GM23338 (cell line): ENCODE results near the gene SLC7A5. TPM values are rescaled to one million over a fixed set of nuclear protein-coding genes. Genes with fewer than 3 reads are reported as not detected.

Experiments used
- ATAC-seq: fragments of 200-7000 bp; cut with Tn5 transposase; 3 replicates; pipeline ENCODE4 v1.9.1; 2020
- DNase-seq: peaks from one replicate; pipeline ENCODE4 v3.0.0-alpha.2; 2015; ENCODE audit warnings: low spot score
- H2AFZ ChIP-seq: fragments of 200-600 bp; sonication (generic); 2 replicates; pipeline ENCODE4 v1.8.0; 2016; ENCODE audit warnings: antibody characterized with exemption, mild to moderate bottlenecking, moderate library complexity
- H3F3A ChIP-seq: fragments of 200-600 bp; sonication (generic); replicated peaks from 2 replicates; pipeline ENCODE4 v1.8.0; 2017; ENCODE audit warnings: antibody characterized with exemption, mixed run types, low read depth
- H3K27ac ChIP-seq: fragments of 200-600 bp; sonication (generic); 2 replicates; pipeline ENCODE4 v1.6.1; 2016; ENCODE audit warnings: low read depth
- H3K27me3 ChIP-seq: fragments of 200-600 bp; sonication (generic); 2 replicates; pipeline ENCODE4 v1.8.0; 2016; ENCODE audit warnings: mild to moderate bottlenecking, mixed run types, moderate library complexity; ENCODE audit not compliant: insufficient read depth
- H3K36me3 ChIP-seq: fragments of 200-600 bp; sonication (generic); 2 replicates; pipeline ENCODE4 v1.8.0; 2016; ENCODE audit warnings: mild to moderate bottlenecking; ENCODE audit not compliant: insufficient read depth
- H3K4me1 ChIP-seq: fragments of 200-600 bp; sonication (generic); 2 replicates; pipeline ENCODE4 v1.8.0; 2016; ENCODE audit warnings: mild to moderate bottlenecking, moderate library complexity; ENCODE audit not compliant: insufficient read depth
- H3K4me2 ChIP-seq: fragments of 200-600 bp; sonication (generic); 2 replicates; pipeline ENCODE4 v1.7.1; 2017; ENCODE audit warnings: mixed run types
- H3K4me3 ChIP-seq: fragments of 200-600 bp; sonication (generic); 2 replicates; pipeline ENCODE4 v1.6.1; 2016; ENCODE audit warnings: mixed run types
- H3K79me2 ChIP-seq: fragments of 200-600 bp; sonication (generic); replicated peaks from 2 replicates; pipeline ENCODE4 v1.8.0; 2017; ENCODE audit warnings: mild to moderate bottlenecking; ENCODE audit not compliant: insufficient read depth
- H3K9me2 ChIP-seq: fragments of 200-600 bp; sonication (generic); 2 replicates; pipeline ENCODE4 v1.8.0; 2017; ENCODE audit not compliant: insufficient read depth
- H4K20me1 ChIP-seq: fragments of 200-600 bp; sonication (generic); replicated peaks from 2 replicates; pipeline ENCODE4 v1.8.0; 2017; ENCODE audit warnings: mild to moderate bottlenecking; ENCODE audit not compliant: insufficient read depth
- H3K27ac Mint-ChIP-seq: 2 replicates; pipeline ENCODE4 v1.8.0; 2020; ENCODE audit warnings: inconsistent platforms, mild to moderate bottlenecking, moderate library complexity, mixed read lengths
- H3K27me3 Mint-ChIP-seq: 3 replicates; pipeline ENCODE4 v1.8.0; 2022; ENCODE audit warnings: low read depth, mild to moderate bottlenecking, moderate library complexity, mixed read lengths, inconsistent platforms; ENCODE audit not compliant: insufficient read depth, poor library complexity
- H3K36me3 Mint-ChIP-seq: 3 replicates; pipeline ENCODE4 v1.8.0; 2021; ENCODE audit warnings: low read depth, mild to moderate bottlenecking, inconsistent platforms, moderate library complexity, mixed read lengths
- H3K4me1 Mint-ChIP-seq: 3 replicates; pipeline ENCODE4 v1.8.0; 2020; ENCODE audit warnings: mild to moderate bottlenecking, inconsistent platforms, mixed read lengths
- H3K4me3 Mint-ChIP-seq: 3 replicates; pipeline ENCODE4 v1.8.0; 2021; ENCODE audit warnings: moderate library complexity, mild to moderate bottlenecking, inconsistent platforms, mixed read lengths
- H3K9me3 Mint-ChIP-seq: 3 replicates; pipeline ENCODE4 v1.8.0; 2020; ENCODE audit warnings: moderate library complexity, mild to moderate bottlenecking, inconsistent platforms, mixed read lengths
- CREB1 ChIP-seq: fragments of 250-450 bp; sonication (Bioruptor Pico); IDR thresholded peaks from 2 replicates; pipeline ENCODE4 v1.5.0; 2020; ENCODE audit warnings: low read depth, mild to moderate bottlenecking, moderate library complexity
- ETS1 ChIP-seq: IDR thresholded peaks from 2 replicates; pipeline ENCODE4 v1.6.1; 2016; ENCODE audit warnings: antibody characterized with exemption
- EZH2 ChIP-seq: fragments of 200-600 bp; sonication (generic); IDR thresholded peaks from one replicate; pipeline ENCODE4 v1.8.0; 2017; ENCODE audit warnings: antibody characterized with exemption, mild to moderate bottlenecking, low read depth; ENCODE audit not compliant: unreplicated experiment
- EZH2phosphoT487 ChIP-seq: fragments of 200-600 bp; sonication (generic); IDR thresholded peaks from one replicate; pipeline ENCODE4 v1.8.1; 2018; ENCODE audit warnings: antibody characterized with exemption; ENCODE audit not compliant: unreplicated experiment
- JUNB ChIP-seq: IDR thresholded peaks from one replicate; pipeline ENCODE4 v1.6.1; 2016; ENCODE audit warnings: antibody characterized with exemption; ENCODE audit not compliant: unreplicated experiment
- POLR2AphosphoS5 ChIP-seq: IDR thresholded peaks from 2 replicates; pipeline ENCODE4 v1.6.1; 2016; ENCODE audit warnings: antibody characterized with exemption, low read depth
- REST ChIP-seq: IDR thresholded peaks from one replicate; pipeline ENCODE4 v1.6.1; 2018; ENCODE audit warnings: antibody characterized with exemption; ENCODE audit not compliant: unreplicated experiment
- ZNF114 ChIP-seq: fragments of 250-450 bp; sonication (Bioruptor Pico); IDR thresholded peaks from 2 replicates; pipeline ENCODE4 v1.5.0; 2020; ENCODE audit warnings: mild to moderate bottlenecking, moderate library complexity
- ZNF462 ChIP-seq: fragments of 250-450 bp; sonication (Bioruptor Pico); IDR thresholded peaks from 2 replicates; pipeline ENCODE4 v1.5.0; 2020; ENCODE audit warnings: mild to moderate bottlenecking, moderate library complexity
- polyA plus RNA-seq: library from polyadenylated mRNA; unstranded; fragments of >200 nt; fragmentation: Nextera tagmentation; extraction: Ambion mirVana; gene quantifications from 2 replicates; pipeline ENCODE4 v1.2.1, GENCODE V29; 2016
- total RNA-seq: library from RNA; depleted of rRNA; stranded (reverse); fragments of >200 nt; shearing (Covaris generic); gene quantifications from 2 replicates; pipeline ENCODE4 v1.2.3, GENCODE V29; 2014

SLC7A5 gene
- total and polyA plus RNA-seq, 2 experiments from 2014 or later = 107 to 386 TPM

- Histone ChIP-seq H3K36me3 (peaks cover 18% of the 10 kb centered on the region; the same call in 1 of the 2 replicates), H3F3A (peaks cover 18% of the 10 kb centered on the region; the same call in 1 of the 2 replicates), H2AFZ (no peak overlapping the region), H3K4me1 (peaks cover 22% of the 10 kb centered on the region), H3K79me2 (no peaks in the 10 kb centered on the region), H4K20me1 (peaks cover 5% of the 10 kb centered on the region), H3K27me3 (no peaks in the 10 kb centered on the region), H3K9me2 (no peaks in the 10 kb centered on the region), H3K4me2 (0 out of 2 replicates have a peak overlapping the region, but pooled peaks have one; percentile 32), H3K27ac (0 out of 2 replicates have a peak overlapping the region, but pooled peaks have one; percentile 55), H3K4me3 (no peak overlapping the region)
- Mint-ChIP-seq H3K27me3 (peaks cover 24% of the 10 kb centered on the region), H3K36me3 (peaks cover 59% of the 10 kb centered on the region), H3K4me1 (peaks cover 36% of the 10 kb centered on the region), H3K27ac (peak overlapping the region; percentile 87), H3K4me3 (no peak overlapping the region), H3K9me3 (no peaks in the 10 kb centered on the region; the same call in 1 of the 3 replicates)
- ATAC-seq = no peak; the same call in 2 of the 3 replicates
- no peak for DNase-seq
- 0 out of 2 replicates have a peak, but pooled peaks have one; percentile 5 for TF ChIP-seq POLR2AphosphoS5
- TF ChIP-seq ZNF462 (CRISPR knock-in tag) = no peak
- no peak for TF ChIP-seq ZNF114
- TF ChIP-seq REST = no peak
- TF ChIP-seq JUNB = no peak
- no peak for TF ChIP-seq EZH2
- TF ChIP-seq ETS1 = no peak
- TF ChIP-seq EZH2phosphoT487 = no peak
- TF ChIP-seq CREB1 (CRISPR knock-in tag) = no peak
Measured at GRCh38 chr16:87830673-87831420, 38.5 kb downstream of the SLC7A5 start.
